CD14-positive monocyte (primary cell): ENCODE measurements around the gene PPP1R13B. TPM values are rescaled to one million over a fixed set of nuclear protein-coding genes. Genes with fewer than 3 reads are reported as not detected.

Source experiments
- DNase-seq, 3 donors: peaks; one replicate each; pipeline ENCODE4 v3.0.0-alpha.2; 2011 to 2022
- H2AFZ ChIP-seq: 2 replicates; pipeline ENCODE4 v1.6.0; 2012; ENCODE audit warnings: mild to moderate bottlenecking, low read depth, low read length, inconsistent platforms; ENCODE audit not compliant: insufficient read depth, poor library complexity, severe bottlenecking
- H3K27ac ChIP-seq, 2 donors: 1 replicate in 1 of 2; 2 replicates in 1 of 2; pipeline ENCODE4 v1.5.1; 2012 to 2013; ENCODE audit warnings: low read length in 2 of 2, control low read depth in 1 of 2, inconsistent platforms in 1 of 2, low read depth in 1 of 2, mild to moderate bottlenecking in 1 of 2
- H3K27me3 ChIP-seq, 2 donors: one replicate each; pipeline versions ENCODE4 v1.6.0 to v1.6.1; 2011 to 2013; ENCODE audit warnings: low read length in 2 of 2; ENCODE audit not compliant: control insufficient read depth in 2 of 2, insufficient read depth in 2 of 2
- H3K36me3 ChIP-seq, 2 donors: replicated peaks in 1 of 2; 1 replicate in 1 of 2; 2 replicates in 1 of 2; pipeline versions ENCODE4 v1.5.1 to v1.6.1; 2012 to 2013; ENCODE audit warnings: low read length in 2 of 2, control low read depth in 1 of 2, inconsistent platforms in 1 of 2, mild to moderate bottlenecking in 1 of 2; ENCODE audit not compliant: insufficient read depth in 2 of 2, control insufficient read depth in 1 of 2
- H3K4me1 ChIP-seq, 2 donors: 1 replicate in 1 of 2; 2 replicates in 1 of 2; pipeline versions ENCODE4 v1.5.1 to v1.6.1; 2012 to 2013; ENCODE audit warnings: low read length in 2 of 2, control low read depth in 1 of 2, inconsistent platforms in 1 of 2, mild to moderate bottlenecking in 1 of 2, moderate library complexity in 1 of 2; ENCODE audit not compliant: insufficient read depth in 2 of 2, control insufficient read depth in 1 of 2
- H3K4me2 ChIP-seq: replicated peaks from 2 replicates; pipeline ENCODE3; 2012; ENCODE audit warnings: low read length, moderate library complexity, mild to moderate bottlenecking; ENCODE audit not compliant: poor library complexity, severe bottlenecking; ENCODE audit errors: extremely low read depth
- H3K4me3 ChIP-seq, 3 experiments: fragments of 200-600 bp in 1 of 3; sonication (generic) in 1 of 3; replicated peaks in 1 of 3; 1 replicate in 2 of 3; 2 replicates in 1 of 3; pipeline ENCODE4 v1.5.1; 2011 to 2013; ENCODE audit warnings: low read length in 3 of 3, mild to moderate bottlenecking in 3 of 3, control low read depth in 2 of 3, low read depth in 2 of 3, inconsistent platforms in 1 of 3, moderate library complexity in 1 of 3
- H3K79me2 ChIP-seq: 2 replicates; pipeline ENCODE4 v1.6.0; 2012; ENCODE audit warnings: mild to moderate bottlenecking, control low read depth, inconsistent platforms, low read length, moderate library complexity; ENCODE audit not compliant: insufficient read depth
- H3K9ac ChIP-seq: 2 replicates; pipeline ENCODE4 v1.6.0; 2017; ENCODE audit warnings: low read length, mild to moderate bottlenecking; ENCODE audit not compliant: insufficient read depth, poor library complexity, severe bottlenecking
- H3K9me3 ChIP-seq, 2 donors: replicated peaks in 1 of 2; 1 replicate in 1 of 2; 2 replicates in 1 of 2; pipeline versions ENCODE4 v1.5.1 to v1.6.1; 2012 to 2013; ENCODE audit warnings: low read length in 2 of 2, control low read depth in 1 of 2; ENCODE audit not compliant: control insufficient read depth in 1 of 2, insufficient read depth in 1 of 2
- H4K20me1 ChIP-seq: 2 replicates; pipeline ENCODE4 v1.6.0; 2012; ENCODE audit warnings: mild to moderate bottlenecking, low read length, control low read depth, moderate library complexity; ENCODE audit not compliant: insufficient read depth
- H3K27ac Mint-ChIP-seq, 7 donors: one replicate each; pipeline ENCODE4 v1.8.0; 2020; ENCODE audit warnings: mild to moderate bottlenecking in 7 of 7, mixed read lengths in 7 of 7, moderate library complexity in 6 of 7, inconsistent platforms in 2 of 7
- H3K27me3 Mint-ChIP-seq, 3 donors: one replicate each; pipeline ENCODE4 v1.8.0; 2021 to 2022; ENCODE audit warnings: low read depth in 3 of 3, mild to moderate bottlenecking in 3 of 3, mixed read lengths in 3 of 3, moderate library complexity in 3 of 3, inconsistent platforms in 1 of 3
- H3K36me3 Mint-ChIP-seq, 2 donors: one replicate each; pipeline ENCODE4 v1.8.0; 2020; ENCODE audit warnings: mixed read lengths in 2 of 2, inconsistent platforms in 1 of 2, mild to moderate bottlenecking in 1 of 2
- H3K4me1 Mint-ChIP-seq: one replicate; pipeline ENCODE4 v1.8.0; 2020; ENCODE audit warnings: mild to moderate bottlenecking, mixed read lengths
- H3K4me3 Mint-ChIP-seq, 2 donors: one replicate each; pipeline ENCODE4 v1.8.0; 2020; ENCODE audit warnings: mild to moderate bottlenecking in 2 of 2, mixed read lengths in 2 of 2, moderate library complexity in 1 of 2
- H3K9me3 Mint-ChIP-seq, 7 donors: one replicate each; pipeline ENCODE4 v1.8.0; 2020 to 2022; ENCODE audit warnings: mixed read lengths in 7 of 7, mild to moderate bottlenecking in 6 of 7, moderate library complexity in 6 of 7, inconsistent platforms in 2 of 7
- CTCF ChIP-seq: fragments of 200-600 bp; IDR thresholded peaks from one replicate; pipeline ENCODE4 v1.8.0; 2022; ENCODE audit warnings: antibody characterized with exemption, mild to moderate bottlenecking
- WGBS: methylation state at CpG from one replicate; pipeline ENCODE4 v1.1.5; 2013; ENCODE audit warnings: missing lambda C conversion rate; ENCODE audit not compliant: insufficient coverage; 5-methylcytosine and 5-hydroxymethylcytosine counted together
- intact Hi-C, 2 donors: fragments of 100-400 bp; cut with micrococcal nuclease; formaldehyde crosslinking; loops; one replicate each; pipeline versions ENCODE4 v1.15.0 to v1.15.1; 2023
- polyA plus RNA-seq, 3 donors: library from polyadenylated mRNA; depleted of rRNA in 1 of 3; unstranded in 2 of 3; stranded (reverse) in 1 of 3; fragments of 300-500 nt in 2 of 3; fragments of >200 nt in 1 of 3; fragmentation: Illumina TruSeq in 2 of 3; gene quantifications; 1 replicate in 2 of 3; 2 replicates in 1 of 3; pipeline ENCODE4 v1.2.3, GENCODE V29; 2012 to 2021

PPP1R13B gene
- polyA plus RNA-seq, 3 donors: 0.48 to 1.1 (median 0.99) TPM

- 100% methylated on average over 14 of the region's 14 CpGs for WGBS
- DNase-seq: no peak
- H3K4me1 Mint-ChIP-seq: peaks cover 7% of the 10 kb centered on the region
- Histone ChIP-seq H4K20me1 (no peaks in the 10 kb centered on the region), H3K36me3 (no peaks in the 10 kb centered on the region), H3K79me2 (no peaks in the 10 kb centered on the region), H3K27me3 (no peaks in the 10 kb centered on the region), H3K9me3 (no peaks in the 10 kb centered on the region), H3K9ac (no peak overlapping the region), H3K4me1 (no peaks in the 10 kb centered on the region), H3K4me2 (no peak overlapping the region), H3K4me3 (no peak overlapping the region), H3K27ac (no peak overlapping the region), H2AFZ (no peak overlapping the region)
- peaks cover 3 to 9% (median 8%) of the 10 kb centered on the region in 3 donors for H3K27me3 Mint-ChIP-seq
- no peak overlapping the region for H3K27ac Mint-ChIP-seq
- intact Hi-C loops: no loop called here
- TF ChIP-seq CTCF: no peak
- no peaks in the 10 kb centered on the region for H3K9me3 Mint-ChIP-seq
- no peak overlapping the region for H3K4me3 Mint-ChIP-seq
- no peaks in the 10 kb centered on the region for H3K36me3 Mint-ChIP-seq
These were observed 104.7 kb downstream of the PPP1R13B start for GRCh38 chr14:103742499-103743255.

GRCh38 chr14:103741876-103742275 is 105.5 kb downstream of the PPP1R13B start:
- H3K79me2 ChIP-seq: no peaks in the 10 kb centered on the region
- H3K4me1 ChIP-seq: no peaks in the 10 kb centered on the region
- intact Hi-C loops: no loop called here
- no peaks in the 10 kb centered on the region for H4K20me1 ChIP-seq
- H3K27ac Mint-ChIP-seq: no peak overlapping the region
- peaks cover 7% of the 10 kb centered on the region for H3K4me1 Mint-ChIP-seq
- no peaks in the 10 kb centered on the region for H3K27me3 ChIP-seq
- H3K27me3 Mint-ChIP-seq: peaks cover 3 to 9% (median 8%) of the 10 kb centered on the region in 3 donors
- H3K36me3 ChIP-seq: no peaks in the 10 kb centered on the region
- H3K9me3 ChIP-seq: no peaks in the 10 kb centered on the region
- no peak overlapping the region for H3K9ac ChIP-seq
- no peak overlapping the region for H3K4me3 Mint-ChIP-seq
- no peak for DNase-seq
- no peak overlapping the region for H2AFZ ChIP-seq
- TF ChIP-seq CTCF: no peak
- H3K4me3 ChIP-seq: no peak overlapping the region
- WGBS: 94% methylated on average over 6 of the region's 9 CpGs
- H3K4me2 ChIP-seq: no peak overlapping the region
- H3K9me3 Mint-ChIP-seq: no peaks in the 10 kb centered on the region
- no peak overlapping the region for H3K27ac ChIP-seq
- H3K36me3 Mint-ChIP-seq: no peaks in the 10 kb centered on the region
